Calu3 (cell line): Measurements from ENCODE around the gene GPR39. TPM values are rescaled to one million over a fixed set of nuclear protein-coding genes. Genes with fewer than 3 reads are reported as not detected.

Experiments
- BruUV-seq: library from RNA; stranded (reverse); fragments of 400-500 nt; replicated peaks from 2 replicates; lab custom pipeline; 2021; lab: Mats Ljungman, UMichigan
- CTCF ChIA-PET: fragments of 300-600 bp; sonication (Branson Sonifier 250); formaldehyde crosslinking; loops from one replicate; lab custom pipeline; 2022; ENCODE audit warnings: antibody characterized with exemption; lab: Charles Lee
- DNase-seq: peaks from one replicate; pipeline ENCODE4 v3.0.0; 2022
- H3K27ac Mint-ChIP-seq: one replicate; pipeline ENCODE4 v1.8.0; 2022; ENCODE audit warnings: mixed read lengths; ENCODE audit not compliant: unreplicated experiment
- H3K27me3 Mint-ChIP-seq: one replicate; pipeline ENCODE4 v1.8.0; 2022; ENCODE audit warnings: mixed read lengths; ENCODE audit not compliant: unreplicated experiment
- H3K36me3 Mint-ChIP-seq: one replicate; pipeline ENCODE4 v1.8.0; 2022; ENCODE audit warnings: mild to moderate bottlenecking, moderate library complexity, mixed read lengths; ENCODE audit not compliant: insufficient read depth, unreplicated experiment
- H3K4me1 Mint-ChIP-seq: one replicate; pipeline ENCODE4 v1.8.0; 2022; ENCODE audit warnings: mild to moderate bottlenecking, low read depth, mixed read lengths; ENCODE audit not compliant: unreplicated experiment
- H3K4me3 Mint-ChIP-seq: one replicate; pipeline ENCODE4 v1.8.0; 2022; ENCODE audit warnings: mild to moderate bottlenecking, low read depth, moderate library complexity, mixed read lengths; ENCODE audit not compliant: unreplicated experiment
- H3K9me3 Mint-ChIP-seq: one replicate; pipeline ENCODE4 v1.8.0; 2022; ENCODE audit warnings: low read depth, mixed read lengths; ENCODE audit not compliant: unreplicated experiment
- intact Hi-C: fragments of 100-400 bp; cut with micrococcal nuclease; formaldehyde crosslinking; loops from one replicate; pipeline ENCODE4 v1.10.0; 2022; ENCODE audit not compliant: unreplicated experiment
- total RNA-seq: library from RNA; stranded (reverse); gene quantifications from 2 replicates; pipeline ENCODE4 v1.2.3, GENCODE V29; 2022
- TF ChIP-seq, protein P1 (sequence below): fragments of 200-600 bp; IDR thresholded peaks from one replicate; pipeline ENCODE4 v1.8.0; 2022; ENCODE audit warnings: antibody characterized with exemption; ENCODE audit not compliant: unreplicated experiment

The GPR39 gene
- total RNA-seq, 1 experiment from 2014 or later, result 24.9 TPM

- TF ChIP-seq, protein P1, sequence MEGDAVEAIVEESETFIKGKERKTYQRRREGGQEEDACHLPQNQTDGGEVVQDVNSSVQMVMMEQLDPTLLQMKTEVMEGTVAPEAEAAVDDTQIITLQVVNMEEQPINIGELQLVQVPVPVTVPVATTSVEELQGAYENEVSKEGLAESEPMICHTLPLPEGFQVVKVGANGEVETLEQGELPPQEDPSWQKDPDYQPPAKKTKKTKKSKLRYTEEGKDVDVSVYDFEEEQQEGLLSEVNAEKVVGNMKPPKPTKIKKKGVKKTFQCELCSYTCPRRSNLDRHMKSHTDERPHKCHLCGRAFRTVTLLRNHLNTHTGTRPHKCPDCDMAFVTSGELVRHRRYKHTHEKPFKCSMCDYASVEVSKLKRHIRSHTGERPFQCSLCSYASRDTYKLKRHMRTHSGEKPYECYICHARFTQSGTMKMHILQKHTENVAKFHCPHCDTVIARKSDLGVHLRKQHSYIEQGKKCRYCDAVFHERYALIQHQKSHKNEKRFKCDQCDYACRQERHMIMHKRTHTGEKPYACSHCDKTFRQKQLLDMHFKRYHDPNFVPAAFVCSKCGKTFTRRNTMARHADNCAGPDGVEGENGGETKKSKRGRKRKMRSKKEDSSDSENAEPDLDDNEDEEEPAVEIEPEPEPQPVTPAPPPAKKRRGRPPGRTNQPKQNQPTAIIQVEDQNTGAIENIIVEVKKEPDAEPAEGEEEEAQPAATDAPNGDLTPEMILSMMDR, result no peak
- Mint-ChIP-seq H3K27me3 (no peaks in the 10 kb centered on the region), H3K27ac (no peak overlapping the region), H3K9me3 (peaks cover 6% of the 10 kb centered on the region), H3K4me1 (no peaks in the 10 kb centered on the region), H3K4me3 (no peak overlapping the region), H3K36me3 (no peaks in the 10 kb centered on the region)
- no peak for DNase-seq
- BruUV-seq, result no TSS peak
- intact Hi-C loops, result no loop called here
- CTCF ChIA-PET, result no interaction called here
These were observed 54.1 kb downstream of the GPR39 start for GRCh38 chr2:132470746-132471145.

- DNase-seq, result no peak
- TF ChIP-seq, protein P1, result no peak
- CTCF ChIA-PET, result no interaction called here
- no peaks in the 10 kb centered on the region for H3K27me3 Mint-ChIP-seq
- no peaks in the 10 kb centered on the region for H3K36me3 Mint-ChIP-seq
- no peak overlapping the region for H3K4me3 Mint-ChIP-seq
- H3K9me3 Mint-ChIP-seq, result peaks cover 9% of the 10 kb centered on the region
- intact Hi-C loops, result no loop called here
- no TSS peak for BruUV-seq
- no peak overlapping the region for H3K27ac Mint-ChIP-seq
- no peaks in the 10 kb centered on the region for H3K4me1 Mint-ChIP-seq
These were observed 56.7 kb downstream of the GPR39 start for GRCh38 chr2:132473174-132473883.

GRCh38 chr2:132475615-132476014 is 59.0 kb downstream of the GPR39 start:
- Mint-ChIP-seq H3K9me3 (peaks cover 24% of the 10 kb centered on the region), H3K4me1 (no peaks in the 10 kb centered on the region), H3K27ac (no peak overlapping the region), H3K4me3 (no peak overlapping the region), H3K27me3 (no peaks in the 10 kb centered on the region), H3K36me3 (no peaks in the 10 kb centered on the region)
- BruUV-seq, result no TSS peak
- DNase-seq, result no peak
- intact Hi-C loops, result no loop called here
- TF ChIP-seq, protein P1, result no peak
- CTCF ChIA-PET, result no interaction called here

DNA sequence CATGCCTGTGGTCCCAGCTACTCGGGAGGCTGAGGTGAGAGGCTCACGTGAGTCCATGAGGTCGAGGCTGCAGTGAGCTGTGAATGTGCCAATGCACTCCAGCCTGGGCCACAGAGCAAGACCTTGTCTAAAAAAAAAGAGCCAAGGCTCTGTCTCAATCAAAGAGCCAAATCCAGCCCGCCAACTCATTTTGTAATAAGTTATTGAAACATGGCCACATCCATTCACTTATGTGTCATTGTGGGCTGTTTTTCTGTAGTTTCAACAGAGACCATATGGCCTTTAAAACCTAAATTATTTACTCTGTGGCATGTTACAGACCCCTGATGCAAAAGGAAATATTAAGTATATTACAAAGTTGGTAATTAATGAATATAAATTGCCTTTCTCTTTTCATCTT is 60.8 kb downstream of the GPR39 start:
- Mint-ChIP-seq H3K27ac (no peak overlapping the region), H3K36me3 (no peaks in the 10 kb centered on the region), H3K4me1 (no peaks in the 10 kb centered on the region), H3K9me3 (peaks cover 20% of the 10 kb centered on the region), H3K27me3 (no peaks in the 10 kb centered on the region), H3K4me3 (no peak overlapping the region)
- intact Hi-C loops, result no loop called here
- CTCF ChIA-PET, result no interaction called here
- BruUV-seq, result no TSS peak
- TF ChIP-seq, protein P1, result no peak
- no peak for DNase-seq
